K562 (cell line): ENCODE measurements around the gene USP15. TPM values are rescaled to one million over a fixed set of nuclear protein-coding genes. Genes with fewer than 3 reads are reported as not detected.

Experiments
- CBFA2T3 ChIP-seq: fragments of 450-650 bp; IDR thresholded peaks from 2 replicates; pipeline ENCODE4 v1.6.1; 2017
- SMARCE1 ChIP-seq: fragments of 450-650 bp; IDR thresholded peaks from 2 replicates; pipeline ENCODE4 v1.7.1; 2016; ENCODE audit warnings: mild to moderate bottlenecking
- STAG1 ChIP-seq: sonication (generic); formaldehyde crosslinking; IDR thresholded peaks from 2 replicates; pipeline ENCODE4 v1.5.0; 2020; ENCODE audit warnings: missing genetic modification reagents, borderline replicate concordance
- TEAD4 ChIP-seq, 2 experiments: sonication (generic) in 1 of 2; formaldehyde crosslinking in 1 of 2; IDR thresholded peaks; 2 replicates each; pipeline versions ENCODE4 v1.6.1 to v1.8.0; 2012 to 2022; ENCODE audit warnings: borderline replicate concordance in 1 of 2, inconsistent platforms in 1 of 2, low read length in 1 of 2, mild to moderate bottlenecking in 1 of 2, missing genetic modification reagents in 1 of 2
- ZMIZ1 ChIP-seq, 2 experiments: fragments of 150-350 bp in 1 of 2; IDR thresholded peaks; 2 replicates each; pipeline ENCODE4 v1.6.1; 2012 to 2016; ENCODE audit warnings: low read depth in 2 of 2, low read length in 2 of 2, mild to moderate bottlenecking in 1 of 2, moderate library complexity in 1 of 2
- ZNF274 ChIP-seq: IDR thresholded peaks from 2 replicates; pipeline ENCODE4 v1.6.1; 2011; ENCODE audit warnings: low read depth, mild to moderate bottlenecking, low read length, moderate library complexity, borderline replicate concordance
- ZNF280B ChIP-seq: fragments of 250-450 bp; sonication (Bioruptor Pico); IDR thresholded peaks from 2 replicates; pipeline ENCODE4 v1.5.1; 2021; ENCODE audit warnings: mild to moderate bottlenecking
- ZNF592 ChIP-seq: fragments of 450-650 bp; IDR thresholded peaks from 2 replicates; pipeline ENCODE4 v1.6.1; 2017; ENCODE audit warnings: antibody characterized with exemption, mild to moderate bottlenecking
- polyA plus RNA-seq, 8 experiments: library from polyadenylated mRNA; depleted of rRNA in 4 of 8; stranded (reverse) in 5 of 8; unstranded in 3 of 8; fragments of >200 nt; fragmentation: Nextera tagmentation in 2 of 8; fragmentation: Illumina TruSeq in 1 of 8; extraction: Ambion mirVana in 2 of 8; extraction: Trizol in 1 of 8; gene quantifications; 2 replicates each; pipeline versions ENCODE4 v1.2.1 to v1.2.3, GENCODE V29; 2011 to 2014; ENCODE audit warnings: inconsistent platforms in 1 of 8, missing spikeins in 1 of 8
- total RNA-seq, 7 experiments: library from RNA; depleted of rRNA in 6 of 7; stranded (reverse); fragments of >200 nt in 6 of 7; fragmentation: Illumina TruSeq in 2 of 7; extraction: Trizol in 2 of 7; gene quantifications; 2 replicates each; pipeline versions ENCODE4 v1.2.1 to v1.2.3, GENCODE V29; 2011 to 2021; ENCODE audit warnings: low replicate concordance in 1 of 7
- TF ChIP-seq, protein P1 (sequence below), 2 experiments: fragments of 450-650 bp; IDR thresholded peaks; 2 replicates each; pipeline ENCODE4 v1.6.1; 2018; ENCODE audit warnings: mild to moderate bottlenecking in 2 of 2, low read depth in 1 of 2; ENCODE audit not compliant: partially characterized antibody in 2 of 2

The USP15 gene
- total and polyA plus RNA-seq, 9 of the 15 experiments (the other 6 are each of a cell fraction or from before 2014, with no cell fraction given) = 140 to 272 (median 182) TPM

DNA sequence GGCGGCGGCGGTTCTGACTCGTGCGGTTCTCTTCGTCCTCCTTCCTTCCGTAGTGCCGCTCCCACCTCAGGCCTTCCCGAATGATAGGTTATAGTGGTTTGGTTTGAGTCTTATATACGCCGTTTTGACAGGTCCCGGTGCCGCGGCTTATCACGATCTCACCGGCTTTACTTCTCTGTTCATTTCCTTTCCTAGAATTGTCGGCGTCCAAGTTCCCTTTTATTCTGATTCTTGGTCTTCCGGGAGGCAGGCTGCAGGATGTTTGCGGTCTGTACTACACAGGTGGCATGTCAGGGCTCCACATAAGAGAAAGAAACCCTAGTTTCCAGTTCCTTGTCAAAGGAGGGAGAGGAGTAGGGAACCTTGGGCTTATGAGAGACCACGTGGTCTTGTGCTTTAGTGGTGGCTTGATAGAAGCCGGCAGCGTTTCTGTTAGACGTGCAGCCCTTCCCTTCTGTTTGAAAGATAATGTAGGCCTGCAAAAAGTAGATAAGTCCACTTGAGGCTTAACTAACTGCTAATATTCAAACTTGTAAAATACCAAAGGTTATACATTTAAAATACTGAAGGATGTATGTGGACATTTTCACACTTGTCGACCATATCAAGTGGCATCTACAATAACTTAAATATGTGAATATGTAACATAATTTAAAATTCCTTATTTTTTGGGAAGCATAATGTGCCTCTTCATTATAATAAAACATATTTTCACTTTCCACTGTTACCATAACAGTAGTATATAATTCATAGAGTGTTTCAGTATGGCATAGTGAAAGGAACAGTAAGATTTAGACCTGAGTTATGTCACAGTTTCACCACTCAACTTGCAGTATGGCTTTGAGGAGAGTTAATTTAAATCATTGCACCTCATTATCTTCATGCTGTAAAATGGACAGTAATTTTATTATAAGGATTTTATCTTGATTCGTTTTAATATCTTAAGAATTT, 804 bp downstream of the USP15 start (continued):
- TF ChIP-seq ZNF592 (peak; percentile 36; the same call in 1 of the 2 replicates), SMARCE1 (no peak; the same call in none of the 2 replicates), STAG1 (CRISPR knock-in tag) (no peak), TEAD4 (IDR thresholded peaks at IDR 0.05; ENCODE audit: low read length) (peak; percentile 89), TEAD4 (CRISPR knock-in tag; IDR thresholded peaks at IDR 0.05; ENCODE audit: borderline replicate concordance) (no peak), ZNF274 (no peak), ZNF280B (CRISPR knock-in tag) (no peak), ZMIZ1 (IDR thresholded peaks at IDR 0.05; ENCODE audit: low read depth in 2 of 2, low read length in 2 of 2) (no peak), CBFA2T3 (peak; percentile 91)
- TF ChIP-seq, protein P1, sequence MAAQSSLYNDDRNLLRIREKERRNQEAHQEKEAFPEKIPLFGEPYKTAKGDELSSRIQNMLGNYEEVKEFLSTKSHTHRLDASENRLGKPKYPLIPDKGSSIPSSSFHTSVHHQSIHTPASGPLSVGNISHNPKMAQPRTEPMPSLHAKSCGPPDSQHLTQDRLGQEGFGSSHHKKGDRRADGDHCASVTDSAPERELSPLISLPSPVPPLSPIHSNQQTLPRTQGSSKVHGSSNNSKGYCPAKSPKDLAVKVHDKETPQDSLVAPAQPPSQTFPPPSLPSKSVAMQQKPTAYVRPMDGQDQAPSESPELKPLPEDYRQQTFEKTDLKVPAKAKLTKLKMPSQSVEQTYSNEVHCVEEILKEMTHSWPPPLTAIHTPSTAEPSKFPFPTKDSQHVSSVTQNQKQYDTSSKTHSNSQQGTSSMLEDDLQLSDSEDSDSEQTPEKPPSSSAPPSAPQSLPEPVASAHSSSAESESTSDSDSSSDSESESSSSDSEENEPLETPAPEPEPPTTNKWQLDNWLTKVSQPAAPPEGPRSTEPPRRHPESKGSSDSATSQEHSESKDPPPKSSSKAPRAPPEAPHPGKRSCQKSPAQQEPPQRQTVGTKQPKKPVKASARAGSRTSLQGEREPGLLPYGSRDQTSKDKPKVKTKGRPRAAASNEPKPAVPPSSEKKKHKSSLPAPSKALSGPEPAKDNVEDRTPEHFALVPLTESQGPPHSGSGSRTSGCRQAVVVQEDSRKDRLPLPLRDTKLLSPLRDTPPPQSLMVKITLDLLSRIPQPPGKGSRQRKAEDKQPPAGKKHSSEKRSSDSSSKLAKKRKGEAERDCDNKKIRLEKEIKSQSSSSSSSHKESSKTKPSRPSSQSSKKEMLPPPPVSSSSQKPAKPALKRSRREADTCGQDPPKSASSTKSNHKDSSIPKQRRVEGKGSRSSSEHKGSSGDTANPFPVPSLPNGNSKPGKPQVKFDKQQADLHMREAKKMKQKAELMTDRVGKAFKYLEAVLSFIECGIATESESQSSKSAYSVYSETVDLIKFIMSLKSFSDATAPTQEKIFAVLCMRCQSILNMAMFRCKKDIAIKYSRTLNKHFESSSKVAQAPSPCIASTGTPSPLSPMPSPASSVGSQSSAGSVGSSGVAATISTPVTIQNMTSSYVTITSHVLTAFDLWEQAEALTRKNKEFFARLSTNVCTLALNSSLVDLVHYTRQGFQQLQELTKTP (IDR thresholded peaks at IDR 0.05; ENCODE audit: low read depth in 1 of 2, partially characterized antibody in 2 of 2) = peak; percentile 24 to 40
